GM21390 (cell line): ENCODE measurements around the gene SRRM1.

Experiments
- ATAC-seq: cut with Tn5 transposase; IDR thresholded peaks from one replicate; pipeline ENCODE4 v1.9.1; 2021; ENCODE audit not compliant: unreplicated experiment

Gene SRRM1, protein sequence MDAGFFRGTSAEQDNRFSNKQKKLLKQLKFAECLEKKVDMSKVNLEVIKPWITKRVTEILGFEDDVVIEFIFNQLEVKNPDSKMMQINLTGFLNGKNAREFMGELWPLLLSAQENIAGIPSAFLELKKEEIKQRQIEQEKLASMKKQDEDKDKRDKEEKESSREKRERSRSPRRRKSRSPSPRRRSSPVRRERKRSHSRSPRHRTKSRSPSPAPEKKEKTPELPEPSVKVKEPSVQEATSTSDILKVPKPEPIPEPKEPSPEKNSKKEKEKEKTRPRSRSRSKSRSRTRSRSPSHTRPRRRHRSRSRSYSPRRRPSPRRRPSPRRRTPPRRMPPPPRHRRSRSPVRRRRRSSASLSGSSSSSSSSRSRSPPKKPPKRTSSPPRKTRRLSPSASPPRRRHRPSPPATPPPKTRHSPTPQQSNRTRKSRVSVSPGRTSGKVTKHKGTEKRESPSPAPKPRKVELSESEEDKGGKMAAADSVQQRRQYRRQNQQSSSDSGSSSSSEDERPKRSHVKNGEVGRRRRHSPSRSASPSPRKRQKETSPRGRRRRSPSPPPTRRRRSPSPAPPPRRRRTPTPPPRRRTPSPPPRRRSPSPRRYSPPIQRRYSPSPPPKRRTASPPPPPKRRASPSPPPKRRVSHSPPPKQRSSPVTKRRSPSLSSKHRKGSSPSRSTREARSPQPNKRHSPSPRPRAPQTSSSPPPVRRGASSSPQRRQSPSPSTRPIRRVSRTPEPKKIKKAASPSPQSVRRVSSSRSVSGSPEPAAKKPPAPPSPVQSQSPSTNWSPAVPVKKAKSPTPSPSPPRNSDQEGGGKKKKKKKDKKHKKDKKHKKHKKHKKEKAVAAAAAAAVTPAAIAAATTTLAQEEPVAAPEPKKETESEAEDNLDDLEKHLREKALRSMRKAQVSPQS

DNA sequence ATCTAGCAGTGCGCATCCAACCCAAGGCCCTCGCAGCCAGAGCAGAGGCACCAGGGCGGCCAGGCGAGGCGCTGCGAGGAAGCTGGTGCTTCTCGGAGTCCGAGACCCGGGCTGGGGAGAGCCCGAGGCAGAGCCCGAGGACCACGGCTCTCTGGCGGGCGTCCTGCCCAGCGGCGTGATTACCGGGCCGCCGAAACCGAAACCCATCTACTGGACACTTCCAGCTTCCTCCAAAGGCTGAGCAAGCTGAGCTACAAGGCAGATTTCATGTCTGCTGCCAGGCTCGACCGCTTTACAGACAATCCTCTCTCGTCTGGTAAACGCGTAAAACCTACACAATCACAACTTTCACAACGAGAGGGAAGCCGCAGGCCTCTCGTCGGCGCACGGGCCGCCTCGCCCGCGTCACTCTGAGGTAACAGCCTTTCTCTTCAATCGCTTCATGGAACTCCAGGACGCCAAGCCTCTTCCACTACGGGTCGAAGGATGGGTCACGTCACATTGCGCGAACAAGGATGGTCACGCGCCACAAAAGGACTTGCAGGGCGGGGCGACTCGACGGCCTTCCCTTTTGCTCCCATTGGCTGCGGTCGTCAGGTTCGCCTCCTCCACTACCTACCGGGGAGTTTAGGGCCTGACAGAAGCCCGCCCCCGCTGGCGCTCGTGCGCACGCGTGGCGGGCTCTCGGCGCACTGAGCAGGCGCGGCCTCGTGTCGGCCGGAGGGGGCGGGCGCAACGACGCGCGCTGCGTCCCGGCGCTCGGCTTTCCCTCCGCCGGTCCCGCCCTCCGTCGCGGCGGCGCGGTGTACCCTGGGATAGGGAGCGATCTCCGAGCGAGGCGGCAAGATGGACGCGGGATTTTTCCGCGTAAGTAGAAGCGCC lies at the start of gene SRRM1:
SRRM1 (plus strand) TSS at position 822 of the 882 bp plus-strand sequence; CDS start at position 847, 25 bp downstream.
- peak; percentile 82 for ATAC-seq

- no peak for ATAC-seq
These were observed 48.8 kb upstream of the SRRM1 start for GRCh38 chr1:24594328-24594598.

DNA sequence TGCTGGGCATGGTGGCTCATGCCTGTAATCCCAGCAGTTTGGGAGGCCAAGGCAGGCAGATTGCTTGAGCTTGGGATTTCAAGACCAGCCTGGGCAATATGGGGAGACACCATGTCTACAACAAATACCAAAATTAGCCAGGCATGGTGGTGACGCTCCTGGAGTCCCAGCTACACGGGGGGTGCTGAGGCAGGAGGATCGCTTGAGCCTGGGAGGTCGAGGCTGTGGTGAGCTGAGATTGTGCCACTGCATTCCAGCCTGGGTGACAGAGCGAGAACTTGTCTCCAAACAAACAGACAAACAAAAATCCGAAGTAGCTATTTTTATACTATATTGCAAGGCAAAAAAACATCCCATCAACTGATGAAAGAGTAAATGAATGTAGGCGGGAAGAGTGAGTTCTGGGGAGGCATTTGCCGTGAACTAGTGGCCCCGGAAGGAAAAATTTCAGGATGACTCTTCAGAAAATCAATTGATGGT lies 46.7 kb upstream of the SRRM1 start:
- no peak for ATAC-seq

DNA sequence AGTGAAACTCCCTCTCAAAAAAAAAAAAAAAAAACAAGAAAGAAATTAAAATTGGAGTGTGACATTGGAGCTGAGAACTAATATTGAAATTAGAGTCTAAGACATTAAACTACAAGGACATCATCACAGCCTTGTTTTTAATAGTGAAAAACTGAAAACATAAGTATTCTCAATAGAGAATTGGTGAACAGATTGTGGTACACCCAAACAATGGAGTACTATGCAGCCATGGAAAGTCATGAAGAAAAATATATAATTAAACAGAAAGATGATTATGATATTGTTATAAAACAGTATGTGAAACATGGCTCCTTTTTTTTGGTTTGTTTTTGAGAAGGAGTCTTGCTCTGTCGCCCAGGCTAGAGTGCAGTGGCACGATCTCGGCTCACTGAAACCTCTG lies 43.8 kb upstream of the SRRM1 start:
- ATAC-seq, result no peak

GRCh38 chr1:24600551-24600950 lies 42.6 kb upstream of the SRRM1 start:
- no peak for ATAC-seq

GRCh38 chr1:24605534-24606295 lies 37.4 kb upstream of the SRRM1 start:
- ATAC-seq, result no peak

DNA sequence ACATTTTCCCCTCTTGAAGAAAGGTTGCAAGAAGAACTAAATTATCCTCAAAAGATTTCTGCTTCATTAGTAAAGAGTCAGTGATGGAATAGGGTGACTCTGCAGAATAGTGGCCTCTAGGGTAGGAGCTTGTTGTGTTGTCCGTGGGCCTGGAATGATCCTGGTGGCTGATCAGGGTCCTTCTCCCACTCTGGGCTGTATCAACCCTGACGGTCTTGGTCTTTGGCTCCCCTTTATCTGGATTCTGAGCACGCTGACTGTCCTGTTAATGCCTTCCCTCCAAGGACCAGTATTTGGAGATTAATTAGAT lies 36.9 kb upstream of the SRRM1 start:
- ATAC-seq, result no peak

- ATAC-seq, result no peak
These were observed 36.5 kb upstream of the SRRM1 start for GRCh38 chr1:24606621-24607020.

GRCh38 chr1:24609949-24610517 lies 33.1 kb upstream of the SRRM1 start:
- ATAC-seq, result no peak

DNA sequence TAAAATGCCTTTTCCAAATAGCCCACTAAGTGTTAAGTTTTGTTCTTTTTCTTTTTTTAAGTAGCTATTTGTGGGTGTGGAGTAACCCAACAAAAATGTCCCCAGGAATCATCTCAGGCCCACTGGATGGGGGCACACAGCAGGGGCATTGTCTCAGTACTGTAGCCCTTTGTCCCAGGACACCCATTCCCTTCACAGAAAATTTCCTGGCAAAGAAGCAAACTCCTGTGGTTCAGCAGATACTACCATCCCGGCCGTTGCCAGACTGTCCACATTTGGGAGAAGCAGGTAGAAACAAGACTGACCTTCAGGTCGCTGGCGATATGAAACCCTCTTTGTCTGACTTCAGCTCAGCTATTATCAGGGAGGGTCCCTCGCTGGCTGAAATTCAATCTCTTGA lies 23.7 kb upstream of the SRRM1 start:
- no peak for ATAC-seq

GRCh38 chr1:24620678-24621077 lies 22.4 kb upstream of the SRRM1 start:
- ATAC-seq, result no peak

- no peak for ATAC-seq
These were observed 22.0 kb upstream of the SRRM1 start for GRCh38 chr1:24621121-24621520.

DNA sequence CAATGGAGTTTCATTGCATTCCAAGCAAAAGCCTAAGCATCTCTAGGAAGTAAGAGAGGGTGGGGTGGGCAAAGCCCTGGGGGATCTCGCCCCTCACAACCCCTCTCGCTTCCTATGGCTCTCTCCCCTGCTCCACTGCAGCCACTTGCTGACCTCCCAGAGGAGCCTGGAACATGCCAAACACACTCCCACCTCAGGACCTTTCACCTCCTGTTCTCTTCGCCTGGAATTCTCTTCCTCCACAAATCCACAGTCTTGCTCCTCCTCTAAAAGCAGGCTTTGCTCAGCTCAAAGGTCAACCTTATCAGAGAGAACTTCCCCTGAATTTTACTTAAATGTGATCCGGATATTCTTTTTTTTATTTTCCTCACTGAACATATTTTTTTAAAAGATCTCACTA lies 20.9 kb upstream of the SRRM1 start:
- ATAC-seq, result no peak

- ATAC-seq, result no peak
These were observed 10.3 kb upstream of the SRRM1 start for GRCh38 chr1:24632832-24633175.

GRCh38 chr1:24635195-24635843 lies 7.8 kb upstream of the SRRM1 start:
- no peak for ATAC-seq

- no peak for ATAC-seq
These were observed 6.3 kb upstream of the SRRM1 start for GRCh38 chr1:24636661-24637357.

DNA sequence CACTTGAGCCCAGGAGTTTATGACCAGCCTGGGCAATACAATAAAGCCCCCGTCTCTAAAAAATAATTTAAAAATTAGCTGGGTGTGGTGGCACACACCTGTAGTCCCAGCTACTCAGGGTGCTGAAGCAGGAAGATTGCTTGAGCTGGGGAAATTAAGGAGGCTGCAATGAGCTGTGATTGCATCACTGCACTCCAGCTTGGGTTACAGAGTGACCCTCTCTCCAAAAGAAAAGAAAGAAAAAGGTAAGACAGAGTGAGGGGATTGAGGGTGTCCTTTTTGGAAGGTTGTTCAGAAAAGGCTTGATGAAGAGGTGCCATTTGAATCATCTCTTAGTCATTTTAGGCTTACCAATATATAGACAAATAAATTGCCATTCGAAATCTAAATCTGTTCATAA lies 4.0 kb upstream of the SRRM1 start:
- ATAC-seq, result no peak

GRCh38 chr1:24639881-24640280 lies 3.2 kb upstream of the SRRM1 start:
- ATAC-seq, result no peak

GRCh38 chr1:24640288-24640687 lies 2.8 kb upstream of the SRRM1 start:
- ATAC-seq, result no peak
